Peyer's patch (tissue), 4 donors: Measurements from ENCODE around the gene EXOC3. TPM values are rescaled to one million over a fixed set of nuclear protein-coding genes. Genes with fewer than 3 reads are reported as not detected.

Experiments
- DNase-seq, 3 donors: peaks; one replicate each; pipeline ENCODE4 v3.0.0-alpha.2; 2017 to 2019
- H3K27ac ChIP-seq, 4 donors: fragments of 200-600 bp; sonication (generic); one replicate each; pipeline ENCODE4 v1.5.1; 2016 to 2019
- H3K27me3 ChIP-seq, 2 donors: fragments of 200-600 bp; sonication (generic); one replicate each; pipeline ENCODE4 v1.5.1; 2019
- H3K36me3 ChIP-seq, 3 donors: fragments of 200-600 bp; sonication (generic); one replicate each; pipeline ENCODE4 v1.5.1; 2016 to 2019
- H3K4me1 ChIP-seq, 4 donors: fragments of 200-600 bp; sonication (generic); one replicate each; pipeline ENCODE4 v1.5.1; 2016 to 2019
- H3K4me3 ChIP-seq, 4 donors: fragments of 200-600 bp; sonication (generic); 1 replicate in 3 of 4; 2 replicates in 1 of 4; pipeline ENCODE4 v1.5.1; 2016 to 2019; ENCODE audit warnings: mild to moderate bottlenecking in 1 of 4
- H3K9me3 ChIP-seq, 4 donors: fragments of 200-600 bp; sonication (generic); one replicate each; pipeline ENCODE4 v1.5.1; 2016 to 2019; ENCODE audit warnings: mild to moderate bottlenecking in 1 of 4
- POLR2A ChIP-seq, 2 donors: fragments of 450-650 bp; IDR thresholded peaks; one replicate each; pipeline ENCODE4 v1.5.1; 2017; ENCODE audit warnings: antibody characterized with exemption in 2 of 2, mild to moderate bottlenecking in 2 of 2, moderate library complexity in 2 of 2
- total RNA-seq, 4 donors: library from RNA; depleted of rRNA; stranded (reverse); fragments of >200 nt; gene quantifications; one replicate each; pipeline ENCODE4 v1.1.0, GENCODE V29; 2016
- TF ChIP-seq, protein P1 (sequence below), 6 experiments: fragments of 450-650 bp in 4 of 6; fragments of 200-600 bp in 2 of 6; sonication (generic) in 1 of 6; IDR thresholded peaks; one replicate each; pipeline ENCODE4 v1.5.1; 2017 to 2019; ENCODE audit warnings: antibody characterized with exemption in 6 of 6, mild to moderate bottlenecking in 3 of 6, moderate library complexity in 1 of 6

Gene EXOC3
- total RNA-seq, 4 donors from 2014 or later = 74.3 to 201 (median 141) TPM

DNA sequence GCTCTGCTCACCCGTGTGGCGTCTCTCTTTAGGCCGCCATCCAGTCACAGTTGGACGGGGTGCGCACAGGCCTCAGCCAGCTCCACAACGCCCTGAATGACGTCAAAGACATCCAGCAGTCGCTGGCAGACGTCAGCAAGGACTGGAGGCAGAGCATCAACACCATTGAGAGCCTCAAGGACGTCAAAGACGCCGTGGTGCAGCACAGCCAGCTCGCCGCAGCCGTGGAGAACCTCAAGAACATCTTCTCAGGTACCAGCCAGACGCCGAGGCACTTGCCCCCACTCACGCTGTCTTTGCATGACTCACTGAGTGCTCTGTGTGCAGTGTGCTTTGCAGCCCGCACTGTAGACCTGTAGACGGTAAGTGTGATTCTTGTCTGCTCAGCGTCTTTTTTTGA lies 4.5 kb downstream of the EXOC3 start:
- no peak overlapping the region for H3K4me3 ChIP-seq
- peaks cover 0 to 14% (median 10%) of the 10 kb centered on the region in 4 donors for H3K4me1 ChIP-seq
- TF ChIP-seq, protein P1, sequence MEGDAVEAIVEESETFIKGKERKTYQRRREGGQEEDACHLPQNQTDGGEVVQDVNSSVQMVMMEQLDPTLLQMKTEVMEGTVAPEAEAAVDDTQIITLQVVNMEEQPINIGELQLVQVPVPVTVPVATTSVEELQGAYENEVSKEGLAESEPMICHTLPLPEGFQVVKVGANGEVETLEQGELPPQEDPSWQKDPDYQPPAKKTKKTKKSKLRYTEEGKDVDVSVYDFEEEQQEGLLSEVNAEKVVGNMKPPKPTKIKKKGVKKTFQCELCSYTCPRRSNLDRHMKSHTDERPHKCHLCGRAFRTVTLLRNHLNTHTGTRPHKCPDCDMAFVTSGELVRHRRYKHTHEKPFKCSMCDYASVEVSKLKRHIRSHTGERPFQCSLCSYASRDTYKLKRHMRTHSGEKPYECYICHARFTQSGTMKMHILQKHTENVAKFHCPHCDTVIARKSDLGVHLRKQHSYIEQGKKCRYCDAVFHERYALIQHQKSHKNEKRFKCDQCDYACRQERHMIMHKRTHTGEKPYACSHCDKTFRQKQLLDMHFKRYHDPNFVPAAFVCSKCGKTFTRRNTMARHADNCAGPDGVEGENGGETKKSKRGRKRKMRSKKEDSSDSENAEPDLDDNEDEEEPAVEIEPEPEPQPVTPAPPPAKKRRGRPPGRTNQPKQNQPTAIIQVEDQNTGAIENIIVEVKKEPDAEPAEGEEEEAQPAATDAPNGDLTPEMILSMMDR (IDR thresholded peaks at IDR 0.05) = no peak
- no peak for TF ChIP-seq POLR2A (IDR thresholded peaks at IDR 0.05)
- peak in 2 of 3 donors; percentile 33 to 35 for DNase-seq
- H3K9me3 ChIP-seq = peaks cover 0 to 8% (median 0%) of the 10 kb centered on the region in 4 donors
- H3K27ac ChIP-seq = no peak overlapping the region
- H3K27me3 ChIP-seq = no peaks in the 10 kb centered on the region
- H3K36me3 ChIP-seq = peaks cover 0 to 63% (median 0%) of the 10 kb centered on the region in 3 donors

DNA sequence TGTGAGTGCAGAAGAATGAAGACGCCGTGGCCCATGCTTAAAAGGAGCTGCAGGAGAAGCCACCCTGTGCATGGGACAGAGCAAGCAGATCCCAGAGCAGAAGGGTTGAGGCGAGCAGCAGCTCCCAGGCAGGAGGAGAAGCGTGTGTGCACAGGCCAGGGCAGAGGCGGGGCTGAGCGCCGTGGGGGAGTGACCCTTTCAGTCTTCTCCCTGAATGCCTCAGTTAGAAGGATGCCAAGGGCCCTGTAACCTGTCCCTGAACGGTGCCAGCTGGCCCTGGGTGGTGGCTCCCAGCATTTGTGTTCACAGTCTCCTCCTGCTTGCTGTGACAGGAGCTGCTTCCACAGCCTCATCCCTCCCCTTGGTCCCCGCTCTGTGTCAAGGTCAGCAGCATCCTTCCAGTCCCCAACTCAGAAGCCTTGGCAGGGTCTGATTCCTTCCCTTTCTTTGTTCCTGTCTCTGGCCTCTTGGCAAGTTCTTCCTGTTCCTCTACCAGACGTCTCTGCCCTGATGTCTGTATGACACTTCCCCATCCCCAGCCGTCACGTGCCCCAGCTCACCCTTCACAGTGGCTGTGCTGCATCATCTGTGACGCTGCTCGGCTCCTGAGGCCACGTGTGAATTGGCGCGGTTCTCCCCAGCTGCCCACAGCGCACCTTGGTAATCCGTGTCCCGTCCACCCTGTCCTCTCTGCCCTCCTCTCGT lies 5.2 kb downstream of the EXOC3 start:
- peak overlapping the region in 1 of 4 donors; percentile 13 for H3K27ac ChIP-seq

DNA sequence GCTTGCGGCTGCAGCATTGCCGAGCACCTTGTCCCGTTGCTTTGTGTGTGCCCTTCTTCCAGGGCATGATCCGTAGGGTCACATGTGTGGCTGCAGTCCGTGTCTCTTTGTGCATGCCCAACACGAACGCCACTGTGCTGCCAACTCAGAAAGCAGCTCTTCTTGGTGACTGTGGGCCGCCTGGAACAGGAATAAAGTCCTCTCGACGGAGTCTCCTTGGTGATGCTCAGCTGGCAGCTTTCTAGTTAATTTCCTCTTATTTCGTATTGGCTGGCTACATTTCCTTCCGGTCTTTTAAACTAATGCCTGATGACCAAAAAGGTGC lies 5.8 kb downstream of the EXOC3 start:
- Histone ChIP-seq H3K4me1 (peaks cover 0 to 12% (median 6%) of the 10 kb centered on the region in 4 donors), H3K27ac (peak overlapping the region in 1 of 4 donors; percentile 13), H3K9me3 (peaks cover 0 to 8% (median 0%) of the 10 kb centered on the region in 4 donors), H3K27me3 (no peaks in the 10 kb centered on the region), H3K36me3 (peaks cover 0 to 76% (median 0%) of the 10 kb centered on the region in 3 donors), H3K4me3 (no peak overlapping the region)
- no peak for DNase-seq
- TF ChIP-seq POLR2A (IDR thresholded peaks at IDR 0.05) = no peak
- TF ChIP-seq, protein P1 (IDR thresholded peaks at IDR 0.05) = no peak

More for the DNA sequence above, 5.2 kb downstream of the EXOC3 start:
- DNase-seq = peak in 2 of 3 donors; percentile 47 to 60
- H3K4me1 ChIP-seq = peaks cover 0 to 14% (median 9%) of the 10 kb centered on the region in 4 donors
- H3K27me3 ChIP-seq = no peaks in the 10 kb centered on the region
- H3K9me3 ChIP-seq = peaks cover 0 to 8% (median 0%) of the 10 kb centered on the region in 4 donors
- H3K4me3 ChIP-seq = no peak overlapping the region
- H3K36me3 ChIP-seq = peaks cover 0 to 70% (median 0%) of the 10 kb centered on the region in 3 donors
- TF ChIP-seq, protein P1 (IDR thresholded peaks at IDR 0.05) = no peak
- no peak for TF ChIP-seq POLR2A (IDR thresholded peaks at IDR 0.05)

DNA sequence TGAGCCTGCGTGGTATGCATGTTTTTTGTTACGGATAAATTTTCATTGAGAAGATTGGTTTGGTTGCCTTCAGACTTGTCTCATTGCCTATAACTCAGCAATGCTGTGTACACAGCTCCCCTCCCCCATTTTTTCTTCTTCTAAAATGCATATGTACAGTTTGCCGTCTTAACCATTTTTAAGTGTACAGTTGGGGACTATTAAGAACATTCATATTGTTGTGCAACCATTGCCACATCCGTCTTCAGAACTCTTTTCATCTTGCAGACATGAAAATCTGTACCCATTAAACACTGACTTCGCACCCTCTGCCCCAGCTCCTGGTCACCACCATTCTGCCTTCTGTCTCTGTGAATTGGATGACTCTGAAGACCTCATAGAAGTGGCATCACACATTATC lies 6.2 kb downstream of the EXOC3 start:
- TF ChIP-seq, protein P1 (IDR thresholded peaks at IDR 0.05) = no peak
- no peak for TF ChIP-seq POLR2A (IDR thresholded peaks at IDR 0.05)
- no peak overlapping the region for H3K27ac ChIP-seq

DNA sequence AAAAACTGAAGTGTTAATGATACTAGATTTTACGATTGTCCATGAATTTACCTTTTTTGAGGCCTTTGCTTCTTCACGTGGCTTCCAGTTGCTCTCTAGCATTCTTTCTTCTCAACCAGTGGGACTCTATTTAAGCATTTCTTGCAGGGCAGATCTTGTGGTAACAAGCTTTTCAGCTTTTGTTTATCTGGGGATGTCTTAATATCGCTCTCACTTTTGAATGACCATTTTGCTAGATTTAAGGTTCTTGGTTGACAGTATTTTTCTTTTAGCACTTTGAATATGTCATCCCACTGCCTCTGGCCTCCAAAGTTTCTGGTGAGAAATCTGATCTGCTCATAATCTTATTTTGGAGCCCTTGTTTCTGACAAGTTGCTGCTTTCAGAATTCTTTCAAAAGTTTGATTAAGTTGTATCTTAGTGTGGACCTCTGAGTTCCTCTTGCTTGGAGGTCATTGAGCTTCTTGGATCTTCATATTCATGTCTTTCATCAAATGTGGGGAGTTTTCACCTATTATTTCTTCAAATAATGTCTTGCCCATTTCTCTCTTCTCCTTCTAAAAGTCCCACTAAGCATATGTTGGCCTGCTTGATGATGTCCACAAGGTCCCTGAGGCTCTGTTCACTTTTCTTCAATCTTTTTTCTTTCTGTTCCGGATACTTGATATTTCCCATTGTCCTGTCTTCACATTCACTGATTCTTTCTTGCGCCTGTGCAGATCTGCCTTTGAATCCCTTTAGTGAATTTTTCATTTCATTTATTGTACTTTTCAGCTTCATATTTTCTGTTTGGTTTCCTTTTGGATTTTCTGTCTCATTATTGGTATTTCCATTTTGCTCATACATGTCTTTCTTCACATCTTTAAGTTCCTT lies 8.8 kb downstream of the EXOC3 start:
- peaks cover 0 to 96% (median 0%) of the 10 kb centered on the region in 3 donors for H3K36me3 ChIP-seq
- H3K4me1 ChIP-seq = no peaks in the 10 kb centered on the region
- H3K4me3 ChIP-seq = no peak overlapping the region
- peaks cover 0 to 8% (median 0%) of the 10 kb centered on the region in 4 donors for H3K9me3 ChIP-seq
- H3K27me3 ChIP-seq = no peaks in the 10 kb centered on the region
- no peak for DNase-seq
- TF ChIP-seq, protein P1 (IDR thresholded peaks at IDR 0.05) = no peak
- H3K27ac ChIP-seq = no peak overlapping the region

More for the DNA sequence above, 6.2 kb downstream of the EXOC3 start:
- Histone ChIP-seq H3K27me3 (no peaks in the 10 kb centered on the region), H3K4me3 (no peak overlapping the region), H3K4me1 (peaks cover 0 to 7% (median 2%) of the 10 kb centered on the region in 4 donors), H3K36me3 (peaks cover 0 to 80% (median 0%) of the 10 kb centered on the region in 3 donors), H3K9me3 (peaks cover 0 to 8% (median 0%) of the 10 kb centered on the region in 4 donors)
- no peak for DNase-seq
